ENCODE measurements around the gene DERA.
A peak's percentile ranks its signal among the peaks of the same experiment; 100 is the strongest.

DERA gene

DNA sequence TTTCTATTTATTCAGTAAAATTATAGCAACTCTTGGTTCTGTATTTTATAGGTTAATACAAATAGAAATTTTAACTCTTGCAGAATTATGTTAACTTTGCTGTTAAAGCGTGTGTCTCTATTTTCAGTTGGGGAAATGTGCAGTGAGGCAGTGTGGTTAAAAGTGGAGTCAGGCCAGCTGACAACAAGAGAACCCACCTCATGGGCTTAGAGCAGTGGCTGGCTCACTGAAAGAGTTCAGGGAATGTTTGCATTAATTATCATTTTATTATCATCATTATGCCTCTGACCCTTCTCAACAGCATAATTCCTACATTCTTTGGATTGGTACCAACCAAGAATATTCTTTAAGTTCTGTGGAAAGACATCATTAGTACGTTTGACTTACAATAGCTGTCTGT, 163.8 kb downstream of the DERA start:
- no peak for DNase-seq (ENCODE audit: low spot score)

DNA sequence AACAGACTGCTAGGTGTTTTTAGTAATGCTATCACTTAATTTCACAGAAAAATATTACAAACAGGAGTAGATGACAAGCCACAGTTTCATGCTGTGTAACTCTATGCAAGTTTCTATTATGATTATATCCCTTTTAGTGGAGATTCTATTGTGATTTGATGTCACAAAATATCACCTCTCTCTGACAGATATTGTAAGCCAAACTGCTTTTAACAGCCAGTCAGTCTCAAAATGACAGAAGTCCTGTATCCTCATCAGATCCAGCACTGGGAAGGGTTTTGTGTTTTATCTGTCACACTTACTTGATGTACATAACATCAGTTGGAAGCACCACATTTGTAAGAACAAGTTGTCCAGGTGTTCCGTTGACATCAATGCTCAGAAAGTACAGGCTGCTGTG, 164.8 kb downstream of the DERA start:
- no peak for DNase-seq (ENCODE audit: low spot score)

DNA sequence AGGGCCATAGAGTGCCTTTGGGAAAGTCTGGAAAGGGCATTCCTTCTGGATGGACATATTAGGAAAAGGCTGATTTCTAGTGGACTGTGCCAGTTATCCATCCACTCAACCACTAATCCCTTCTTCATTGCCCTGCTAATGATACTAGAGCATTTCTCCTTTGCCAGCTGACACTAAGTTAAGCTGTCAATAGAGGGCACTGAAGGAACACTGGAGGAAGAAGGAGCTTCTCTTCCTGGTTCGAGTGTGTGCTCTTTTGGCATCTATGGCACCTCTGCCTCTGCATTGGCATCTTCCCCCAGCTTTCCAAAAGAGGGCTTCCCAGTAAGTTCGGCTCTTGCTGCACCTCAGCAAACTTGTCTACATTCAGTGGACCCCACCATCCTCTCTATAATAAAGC, 165.4 kb downstream of the DERA start:
- peak; percentile 35 for DNase-seq (ENCODE audit: low spot score)

DNA sequence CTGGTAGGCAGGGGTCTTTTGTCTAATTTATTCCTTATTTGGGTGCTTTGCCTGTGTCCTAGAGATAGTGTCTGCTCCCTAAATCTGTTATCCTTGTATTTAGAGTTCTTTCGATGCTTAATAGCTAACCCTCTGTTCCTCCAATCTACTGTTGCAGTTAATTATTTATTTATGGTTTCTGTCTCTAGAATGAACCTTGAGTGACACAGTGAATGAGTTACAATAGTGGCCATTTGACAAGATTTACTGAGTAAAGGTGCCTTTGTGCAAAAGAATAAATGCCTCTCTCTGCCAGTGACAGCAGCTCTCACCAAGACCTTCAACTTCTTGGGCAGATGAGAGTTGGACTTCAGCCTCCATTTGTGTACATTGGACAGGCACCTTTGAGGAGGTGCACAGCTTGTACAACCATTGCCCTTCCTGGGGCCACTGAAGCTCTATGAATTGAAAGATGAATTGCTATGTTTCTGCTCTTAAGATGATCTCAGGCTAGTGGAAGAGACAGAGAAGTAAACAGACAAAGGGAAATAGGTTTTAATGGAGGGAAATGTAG, 165.9 kb downstream of the DERA start:
- DNase-seq (ENCODE audit: low spot score), result no peak

DNA sequence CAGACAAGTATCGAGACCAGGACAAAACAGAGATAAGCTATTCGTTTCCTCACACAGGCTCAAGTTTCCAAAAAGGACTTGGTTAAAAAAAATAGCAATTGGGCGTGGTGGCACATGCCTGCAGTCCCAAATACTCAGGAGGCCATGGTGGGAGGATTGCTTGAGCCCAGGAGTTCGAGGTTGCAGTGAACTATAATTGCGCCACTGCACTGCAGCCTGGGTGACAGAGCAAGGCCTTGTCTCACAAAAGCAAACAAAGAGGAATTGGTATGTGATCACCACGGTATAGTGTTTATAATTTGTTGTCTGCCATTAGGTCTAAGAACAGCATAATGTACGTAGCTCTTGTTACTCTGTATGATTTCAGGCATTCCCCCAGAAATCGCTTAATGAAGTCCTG, 175.3 kb downstream of the DERA start:
- no peak for DNase-seq (ENCODE audit: low spot score)

GRCh38 chr12:16086942-16087341, 175.8 kb downstream of the DERA start:
- no peak for DNase-seq (ENCODE audit: low spot score)

All from Ammon's horn (tissue), 1 donor.